Spleen (tissue), 11 donors: Measurements from ENCODE around the gene OR4D6. TPM values are rescaled to one million over a fixed set of nuclear protein-coding genes. Genes with fewer than 3 reads are reported as not detected.

Experiments used
- DNase-seq: peaks from one replicate; pipeline ENCODE4 v3.0.0-alpha.2; 2020
- H3K27ac ChIP-seq, 8 donors: fragments of 200-600 bp; sonication (generic) in 7 of 8; 1 replicate in 4 of 8; 2 replicates in 4 of 8; pipeline versions ENCODE4 v1.5.0 to v1.8.0; 2016 to 2021; ENCODE audit warnings: inconsistent platforms in 4 of 8, mild to moderate bottlenecking in 4 of 8, moderate library complexity in 1 of 8
- H3K27me3 ChIP-seq, 7 donors: fragments of 200-600 bp; sonication (generic) in 6 of 7; replicated peaks in 1 of 7; 1 replicate in 4 of 7; 2 replicates in 3 of 7; pipeline versions ENCODE4 v1.5.0 to v1.8.0; 2016 to 2021; ENCODE audit warnings: inconsistent platforms in 3 of 7, mild to moderate bottlenecking in 1 of 7
- H3K36me3 ChIP-seq, 6 donors: fragments of 200-600 bp; sonication (generic) in 5 of 6; 1 replicate in 4 of 6; 2 replicates in 2 of 6; pipeline versions ENCODE4 v1.5.0 to v1.8.0; 2016 to 2021; ENCODE audit warnings: inconsistent platforms in 2 of 6
- H3K4me1 ChIP-seq, 6 donors: fragments of 200-600 bp; sonication (generic) in 5 of 6; 1 replicate in 3 of 6; 2 replicates in 3 of 6; pipeline versions ENCODE4 v1.5.0 to v1.8.0; 2016 to 2021; ENCODE audit warnings: inconsistent platforms in 3 of 6
- H3K4me3 ChIP-seq, 8 donors: fragments of 200-600 bp; sonication (generic) in 7 of 8; 1 replicate in 4 of 8; 2 replicates in 4 of 8; pipeline versions ENCODE4 v1.5.0 to v1.8.0; 2016 to 2021; ENCODE audit warnings: inconsistent platforms in 4 of 8, mild to moderate bottlenecking in 4 of 8, moderate library complexity in 2 of 8
- H3K9me3 ChIP-seq, 8 donors: fragments of 200-600 bp; sonication (generic) in 7 of 8; 1 replicate in 4 of 8; 2 replicates in 4 of 8; pipeline versions ENCODE4 v1.5.0 to v1.8.0; 2016 to 2021; ENCODE audit warnings: inconsistent platforms in 4 of 8
- CTCF ChIP-seq, 11 experiments: fragments of 200-600 bp in 7 of 11; fragments of 450-650 bp in 4 of 11; sonication (generic) in 4 of 11; IDR thresholded peaks in 8 of 11; conservative IDR thresholded peaks in 3 of 11; 1 replicate in 7 of 11; 2 replicates in 4 of 11; pipeline versions ENCODE4 v1.4.0 to v1.8.0; 2016 to 2021; ENCODE audit warnings: antibody characterized with exemption in 11 of 11, inconsistent platforms in 4 of 11, mild to moderate bottlenecking in 1 of 11
- POLR2A ChIP-seq, 3 donors: fragments of 450-650 bp; IDR thresholded peaks; one replicate each; pipeline ENCODE4 v1.5.1; 2017; ENCODE audit warnings: antibody characterized with exemption in 3 of 3, mild to moderate bottlenecking in 1 of 3
- POLR2AphosphoS5 ChIP-seq, 3 donors: sonication (generic); formaldehyde crosslinking; IDR thresholded peaks; one replicate each; pipeline ENCODE4 v1.5.1; 2017; ENCODE audit warnings: antibody characterized with exemption in 3 of 3
- WGBS, 5 donors: extraction: QIAGEN DNeasy Blood & Tissue Kit in 3 of 5; methylation state at CpG; one replicate each; pipeline versions ENCODE4 v1.1.5 to v1.1.7; 2013 to 2018; 5-methylcytosine and 5-hydroxymethylcytosine counted together
- intact Hi-C: fragments of 100-400 bp; cut with DNase I; formaldehyde crosslinking; loops from one replicate; pipeline ENCODE4 v1.15.0; 2023; ENCODE audit warnings: low total_unique reads
- polyA plus RNA-seq, 3 donors: library from polyadenylated mRNA; stranded (reverse); fragments of 200-250 nt; gene quantifications; one replicate each; pipeline ENCODE4 v1.2.1, GENCODE V29; 2013
- total RNA-seq, 7 donors: library from RNA; depleted of rRNA in 3 of 7; stranded (reverse); fragments of >200 nt in 3 of 7; fragmentation: NEBNext Ultra II Directional in 4 of 7; extraction: Animal tissue kit (Norgen Biotek cat#: 25700) in 4 of 7; gene quantifications; one replicate each; pipeline versions ENCODE4 v1.1.0 to v1.2.1, GENCODE V29; 2016 to 2021
- donor health status: healthy with polysubstance abuse.
- donor health status: DM: no; HTN: no; CAD: no; lungs with moderate emphysema.
- donor health status: DM: no; HTN: no; CAD: no.
- donor health status: Bipolar disorder and iron deficiency.
- donor health status: healthy.
- donor health status: DM: no; HTN: no; CAD: no.
- donor health status: DM: yes; HTN: yes; CAD: no.

Gene OR4D6
- total and polyA plus RNA-seq, 10 donors: not detected

- Histone ChIP-seq H3K9me3 (no peaks in the 10 kb centered on the region), H3K27me3 (peaks cover 0 to 4% (median 0%) of the 10 kb centered on the region in 7 donors), H3K4me3 (no peak within 1 kb of the TSS), H3K27ac (no peak within 1 kb of the TSS), H3K4me1 (peaks cover 0 to 4% (median 0%) of the 10 kb centered on the region in 6 donors), H3K36me3 (no peaks in the 10 kb centered on the region)
- no peak for DNase-seq
- no peak for TF ChIP-seq CTCF (IDR thresholded peaks at IDR 0.05 in 8 of 11, conservative IDR thresholded peaks at IDR 0.05 in 3 of 11)
- no peak for TF ChIP-seq POLR2A (IDR thresholded peaks at IDR 0.05)
- TF ChIP-seq POLR2AphosphoS5 (IDR thresholded peaks at IDR 0.05): no peak
- intact Hi-C loops: no loop called here
Measured at GRCh38 chr11:59473015-59473414, 16.3 kb downstream of the OR4D6 start, which contains the start of gene OR4D10. Gene OR4D10 (plus strand): TSS chr11:59473315. CDS start chr11:59477430, 4,115 bp downstream.

- no peaks in the 10 kb centered on the region for H3K27me3 ChIP-seq
- no peak overlapping the region for H3K27ac ChIP-seq
- no peaks in the 10 kb centered on the region for H3K36me3 ChIP-seq
- peaks cover 0 to 4% (median 0%) of the 10 kb centered on the region in 6 donors for H3K4me1 ChIP-seq
- 44 to 59% (median 53%) methylated on average over 9 of the region's 9 CpGs for WGBS, 5 donors
- no peaks in the 10 kb centered on the region for H3K9me3 ChIP-seq
- TF ChIP-seq CTCF (IDR thresholded peaks at IDR 0.05 in 8 of 11, conservative IDR thresholded peaks at IDR 0.05 in 3 of 11) (no peak), POLR2AphosphoS5 (IDR thresholded peaks at IDR 0.05) (no peak)
- H3K4me3 ChIP-seq: no peak overlapping the region
- DNase-seq: no peak
- intact Hi-C loops: no loop called here
Measured at GRCh38 chr11:59475176-59475575, 18.4 kb downstream of the OR4D6 start.

GRCh38 chr11:59479906-59480305 is 23.1 kb downstream of the OR4D6 start:
- TF ChIP-seq POLR2AphosphoS5 (IDR thresholded peaks at IDR 0.05): no peak
- TF ChIP-seq POLR2A (IDR thresholded peaks at IDR 0.05): no peak
- no peak for TF ChIP-seq CTCF (IDR thresholded peaks at IDR 0.05 in 8 of 11, conservative IDR thresholded peaks at IDR 0.05 in 3 of 11)
- no peak overlapping the region for H3K4me3 ChIP-seq
- H3K27ac ChIP-seq: no peak overlapping the region
- DNase-seq: no peak
- H3K36me3 ChIP-seq: no peaks in the 10 kb centered on the region
- intact Hi-C loops: no loop called here
- peaks cover 0 to 4% (median 0%) of the 10 kb centered on the region in 6 donors for H3K4me1 ChIP-seq
- H3K27me3 ChIP-seq: no peaks in the 10 kb centered on the region
- H3K9me3 ChIP-seq: no peaks in the 10 kb centered on the region

- Histone ChIP-seq H3K27ac (no peak overlapping the region), H3K9me3 (no peaks in the 10 kb centered on the region), H3K4me3 (no peak overlapping the region), H3K27me3 (no peaks in the 10 kb centered on the region), H3K4me1 (peaks cover 0 to 4% (median 0%) of the 10 kb centered on the region in 6 donors), H3K36me3 (no peaks in the 10 kb centered on the region)
- TF ChIP-seq CTCF (IDR thresholded peaks at IDR 0.05 in 8 of 11, conservative IDR thresholded peaks at IDR 0.05 in 3 of 11): no peak
- no peak for TF ChIP-seq POLR2AphosphoS5 (IDR thresholded peaks at IDR 0.05)
- no peak for TF ChIP-seq POLR2A (IDR thresholded peaks at IDR 0.05)
- intact Hi-C loops: no loop called here
- WGBS, 5 donors: 76 to 92% (median 86%) methylated on average over 3 of the region's 3 CpGs
- no peak for DNase-seq
Measured at GRCh38 chr11:59480359-59480758, 23.6 kb downstream of the OR4D6 start.
